HG02798 (cell line): Measurements from ENCODE around the gene IER5L.

Experiments
- ATAC-seq: cut with Tn5 transposase; IDR thresholded peaks from one replicate; pipeline ENCODE4 v1.9.1; 2021; ENCODE audit warnings: mild to moderate bottlenecking; ENCODE audit not compliant: unreplicated experiment, poor library complexity

The IER5L gene

DNA sequence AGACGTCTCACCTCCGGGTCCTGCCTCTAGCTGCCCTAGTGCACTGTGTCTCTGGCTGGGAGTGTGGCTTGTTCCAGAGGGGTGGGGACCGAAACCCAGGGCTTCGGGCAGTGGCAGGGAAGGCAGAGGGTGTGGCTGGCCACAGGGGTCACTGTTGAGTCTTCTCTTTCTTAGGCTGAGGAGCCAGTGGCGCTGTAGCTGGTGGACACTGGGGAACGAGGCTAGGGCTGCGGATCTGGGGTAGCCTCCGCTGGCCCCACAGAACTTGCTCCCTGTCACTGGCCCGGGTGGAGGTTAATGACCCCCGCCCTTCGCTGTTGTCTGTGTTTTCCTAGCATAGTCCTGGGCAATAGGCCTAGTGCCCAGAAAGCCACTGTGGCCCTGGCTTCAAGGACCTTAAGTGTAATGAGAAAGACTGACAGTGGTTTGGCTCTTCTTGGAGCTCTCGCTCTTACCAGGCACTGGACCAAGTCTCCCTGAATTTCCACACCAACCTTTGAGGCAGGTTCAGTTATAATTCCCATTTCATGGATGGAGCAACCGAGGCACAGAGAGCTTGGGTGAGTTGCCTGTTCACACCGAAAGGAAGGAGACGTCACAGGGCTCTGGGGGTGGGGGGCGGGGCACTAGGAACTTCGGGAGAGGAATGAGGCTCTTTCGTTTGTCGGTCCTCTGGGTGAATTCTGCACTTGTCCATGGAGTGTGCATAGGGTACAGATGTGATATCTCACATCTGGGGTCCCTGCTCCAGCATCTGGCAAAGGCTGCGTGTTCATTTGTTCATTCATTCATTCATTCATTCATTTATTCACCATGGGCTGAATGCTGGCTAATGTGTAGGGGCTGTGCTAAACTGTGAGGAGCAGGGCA is 4.8 kb upstream of the IER5L start:
- no peak for ATAC-seq

DNA sequence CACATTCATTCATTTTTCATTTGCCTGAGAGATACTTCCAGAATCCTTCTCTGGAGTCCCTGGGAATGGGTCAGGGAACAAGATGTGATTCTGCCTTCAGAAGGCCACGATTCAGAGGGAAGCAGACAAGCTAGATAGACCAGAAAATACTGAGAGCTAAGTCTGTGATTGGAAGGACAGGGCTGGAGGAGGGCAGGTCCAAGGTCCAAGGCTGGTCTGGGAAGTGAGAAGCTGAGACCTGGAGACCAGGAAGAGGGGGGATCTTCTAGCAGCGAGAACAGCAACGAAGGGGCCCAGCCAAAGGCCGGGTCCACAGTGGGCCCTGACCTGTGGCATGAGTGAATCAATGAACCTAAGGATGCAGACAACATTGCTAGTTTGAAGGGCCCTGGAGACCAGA is 4.1 kb upstream of the IER5L start:
- no peak for ATAC-seq

DNA sequence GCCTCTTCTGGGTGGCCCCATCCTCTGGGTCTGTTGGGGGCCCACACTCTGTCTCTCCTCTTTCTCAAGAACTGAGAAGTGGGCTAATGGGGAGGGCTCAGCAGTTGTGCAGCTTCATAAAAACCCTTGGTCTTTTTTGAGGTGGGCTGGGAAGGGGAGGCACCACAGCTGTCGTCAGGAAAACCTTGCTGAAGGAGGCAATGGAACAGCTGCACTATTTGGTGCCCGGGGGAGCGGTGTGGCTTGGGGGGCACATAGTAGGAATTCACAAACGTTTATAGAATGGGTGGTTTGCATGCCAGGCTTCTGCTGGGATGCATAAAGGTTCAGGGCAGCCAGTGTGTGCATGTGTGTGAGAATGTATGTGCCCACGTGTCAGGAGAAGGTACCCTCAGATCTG is 3.2 kb upstream of the IER5L start:
- ATAC-seq = no peak

DNA sequence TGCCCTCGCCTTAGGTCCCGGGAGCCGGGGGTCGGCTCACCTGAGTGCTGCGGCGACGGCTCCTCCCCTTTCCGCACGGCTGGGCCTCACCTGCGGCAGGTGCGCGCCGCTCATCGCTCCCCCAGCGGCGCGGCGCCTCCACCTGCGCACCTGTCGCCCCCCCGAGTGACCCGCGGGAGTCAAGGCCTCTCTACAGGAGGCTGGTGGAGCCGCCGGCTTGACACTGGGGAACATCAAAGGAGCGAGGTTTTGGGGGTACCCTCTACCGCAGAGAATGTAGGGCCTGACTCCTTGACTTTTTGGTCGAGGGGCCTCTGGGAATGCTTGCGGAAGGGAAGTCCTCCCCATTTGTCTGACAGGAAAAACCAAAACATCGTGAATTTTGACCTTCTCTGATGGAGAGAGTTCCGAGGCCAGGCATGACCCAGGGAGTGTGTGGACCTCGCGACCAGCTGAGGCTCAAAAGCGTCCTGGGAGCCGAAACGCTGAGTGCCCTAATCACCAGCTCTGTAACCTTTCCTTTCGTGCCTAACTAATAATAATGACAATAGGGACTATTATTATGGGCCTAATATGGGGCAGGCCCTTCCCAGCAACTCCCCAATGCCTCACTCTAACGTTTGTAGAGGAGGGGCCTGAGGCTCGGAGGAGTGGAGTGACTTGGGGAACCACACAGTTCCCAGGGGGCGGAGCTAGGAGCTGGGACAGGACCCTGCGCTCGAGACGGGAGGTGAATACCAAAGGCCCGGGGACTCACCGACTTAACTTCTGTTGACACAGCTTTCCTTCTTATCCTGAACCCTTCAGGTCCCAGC is 714 bp upstream of the IER5L start:
- ATAC-seq = no peak

DNA sequence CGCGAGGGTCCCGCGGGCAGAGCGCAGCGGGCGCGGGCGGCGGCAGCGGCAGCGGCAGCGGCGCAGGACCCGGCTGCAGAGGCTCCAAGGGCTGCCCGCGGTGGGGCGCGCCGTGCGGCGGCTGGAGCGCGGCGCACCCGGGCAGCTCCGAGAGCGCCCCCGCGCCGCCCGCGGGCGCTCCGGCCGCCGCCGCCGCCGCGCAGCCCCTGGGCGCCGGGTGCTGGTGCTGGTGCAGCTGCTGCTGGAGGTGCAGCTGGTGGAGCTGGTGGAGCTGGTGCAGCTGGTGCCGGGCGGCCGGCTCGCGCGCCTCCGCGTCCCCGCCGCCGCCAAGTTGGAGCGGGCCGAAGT is 644 bp downstream of the IER5L start:
- ATAC-seq = peak; percentile 19

DNA sequence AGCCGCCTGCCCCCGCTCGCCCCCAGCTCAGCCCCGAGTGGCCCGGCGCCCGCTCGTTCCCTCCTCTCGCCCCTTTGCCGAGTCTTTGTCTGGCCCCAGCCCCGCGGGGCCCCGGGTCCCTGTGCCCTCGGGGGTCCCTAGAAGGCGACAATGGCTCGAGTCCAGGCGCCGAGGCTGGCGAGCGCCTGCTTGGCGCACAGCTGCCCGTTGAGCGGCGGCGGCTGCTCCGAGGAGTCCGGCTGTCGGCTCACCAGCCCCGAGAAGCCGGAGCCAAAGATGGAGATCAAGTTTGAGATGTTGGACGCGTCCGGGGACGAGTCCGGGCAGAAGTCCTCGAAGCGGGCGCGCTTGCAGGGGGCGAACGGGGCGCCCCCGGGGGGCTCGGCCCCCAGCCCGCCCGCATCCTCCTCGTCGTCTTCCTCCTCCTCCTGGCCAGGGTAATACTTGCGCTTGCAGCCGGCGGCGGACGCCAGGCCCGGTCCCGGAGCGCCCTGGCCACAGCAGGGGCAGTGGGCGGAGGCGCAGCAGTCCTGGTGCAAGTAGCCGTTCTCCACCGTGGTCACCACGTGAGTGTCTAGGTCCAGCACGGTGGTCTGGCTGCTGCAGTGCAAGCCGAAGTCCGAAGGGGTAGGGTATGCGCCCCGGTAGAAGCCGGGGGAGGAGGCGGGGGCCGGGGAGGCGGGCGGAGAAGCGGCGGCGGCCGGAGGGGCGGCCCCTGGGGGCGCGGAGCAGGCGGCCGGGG is 1.2 kb downstream of the IER5L start:
- no peak for ATAC-seq

DNA sequence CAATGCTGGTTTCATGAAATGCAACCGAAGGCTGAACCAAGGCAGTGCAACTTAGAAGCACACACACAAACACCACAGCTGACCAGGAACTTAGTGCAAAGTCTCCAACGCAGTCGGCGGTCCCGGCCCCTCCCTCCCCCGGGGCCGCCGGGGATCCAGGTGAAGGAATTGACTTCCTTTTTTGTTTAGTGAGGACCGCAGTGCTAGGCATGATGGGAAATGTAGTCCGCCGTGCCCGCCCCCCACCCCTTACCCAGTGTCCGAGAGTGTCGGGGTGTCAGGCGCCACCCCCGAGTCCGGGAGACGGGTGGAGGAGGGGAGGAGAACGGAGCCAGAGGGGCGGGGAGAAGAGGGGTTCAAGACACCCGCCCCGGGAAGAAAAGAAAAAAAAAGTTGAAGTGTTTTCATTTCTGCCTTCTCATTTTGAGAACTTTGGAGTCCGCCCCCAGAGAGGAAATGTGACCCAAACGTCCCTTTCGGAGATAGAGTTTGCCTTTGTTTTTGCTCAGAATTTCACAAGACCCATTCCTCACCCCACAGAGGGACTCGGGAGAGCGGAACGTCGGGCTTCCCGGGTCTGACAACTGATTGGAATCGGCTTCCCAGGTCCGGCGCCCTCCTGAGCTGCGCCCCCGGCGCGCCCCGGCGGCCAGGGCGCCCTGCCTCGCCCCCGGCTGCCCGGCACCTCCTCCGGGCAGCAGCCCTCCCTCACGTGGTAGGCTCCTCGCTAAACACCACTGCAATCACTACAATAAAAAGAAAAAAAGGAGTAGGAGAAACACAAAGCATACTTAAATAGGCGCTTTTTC is 2.0 kb downstream of the IER5L start:
- no peak for ATAC-seq

DNA sequence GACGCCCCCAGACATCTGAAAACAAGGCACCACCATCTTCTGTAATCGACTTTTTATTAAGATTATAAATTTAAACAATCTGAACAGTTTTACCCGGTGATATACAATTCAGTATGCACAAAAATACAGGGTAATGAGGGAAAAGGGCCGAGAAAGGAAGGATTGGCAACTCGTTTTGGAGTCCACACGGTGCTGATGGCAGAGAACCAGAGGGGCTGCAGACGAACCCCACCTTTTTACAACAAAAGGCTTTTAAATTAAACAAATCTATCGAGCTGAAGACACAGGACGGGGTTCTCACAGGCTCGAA is 2.6 kb downstream of the IER5L start:
- ATAC-seq = no peak

DNA sequence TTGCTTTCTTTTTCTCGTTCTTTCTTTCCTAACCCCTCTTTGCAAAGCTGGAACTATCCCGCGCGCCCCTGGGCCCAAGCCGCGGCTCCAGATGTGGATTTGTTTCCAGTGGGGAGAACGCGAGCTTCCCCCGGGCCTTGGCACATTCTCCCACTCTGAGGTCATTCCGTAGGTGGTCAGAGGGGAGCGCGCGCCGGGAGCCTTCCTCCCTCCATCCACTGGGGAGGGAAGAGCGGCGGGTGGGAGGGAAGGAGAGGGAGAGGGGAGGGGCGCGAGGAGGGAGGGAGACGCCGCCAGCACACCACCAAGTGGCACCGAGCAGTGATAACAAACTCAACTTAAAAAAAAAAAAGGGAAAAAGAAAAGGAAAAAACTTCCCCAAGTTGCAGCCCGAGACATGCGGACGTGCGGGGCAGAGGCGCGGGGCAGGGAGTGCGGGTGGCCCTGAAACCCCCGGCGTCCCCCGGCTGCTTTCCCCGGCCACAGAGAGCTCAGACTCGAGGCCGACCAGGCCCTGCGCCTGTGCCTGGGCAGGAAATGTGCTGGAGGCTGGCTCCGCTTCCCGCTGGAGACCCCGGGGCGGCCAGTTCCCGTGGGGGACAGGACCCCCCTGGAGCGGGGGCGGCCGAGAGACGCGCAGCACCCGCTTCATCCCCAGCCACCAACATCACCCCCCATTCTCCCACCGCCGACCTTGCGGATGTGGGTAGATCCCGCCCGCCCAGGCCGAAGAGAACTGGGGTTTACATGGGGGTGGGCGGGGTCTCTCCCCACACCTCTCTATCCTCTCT is 3.1 kb downstream of the IER5L start:
- ATAC-seq = no peak

DNA sequence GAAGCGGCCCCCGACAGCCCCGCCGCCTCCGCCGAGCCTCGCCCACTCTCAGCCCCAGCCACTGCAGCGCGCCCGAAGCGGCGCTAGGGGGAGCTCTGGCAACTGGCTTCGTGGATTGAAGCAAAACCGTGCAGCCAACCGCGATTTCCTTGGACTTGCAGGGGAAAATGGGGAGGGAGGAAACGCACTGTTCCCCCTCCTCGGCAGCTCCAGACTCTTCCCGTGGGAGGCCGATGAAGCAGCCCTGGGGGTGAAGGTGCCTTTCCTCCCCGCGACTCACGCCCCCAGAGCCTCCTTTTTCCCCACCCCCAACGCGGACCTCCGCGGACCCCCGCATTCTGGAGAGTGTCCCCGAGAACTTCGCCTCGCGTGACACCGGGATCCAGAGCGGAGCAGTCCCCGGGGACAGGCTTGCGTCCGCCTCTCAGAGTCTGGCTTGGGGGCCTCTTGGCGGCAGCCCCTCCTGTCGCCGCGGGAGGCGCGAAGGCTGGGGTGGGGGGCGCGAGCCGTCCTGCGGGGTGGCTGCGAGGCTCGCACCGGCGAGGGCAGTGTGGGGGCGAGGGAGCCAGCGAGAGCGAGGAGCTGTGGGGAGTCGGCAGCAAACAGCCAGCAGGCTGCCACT is 3.8 kb downstream of the IER5L start:
- ATAC-seq = no peak

DNA sequence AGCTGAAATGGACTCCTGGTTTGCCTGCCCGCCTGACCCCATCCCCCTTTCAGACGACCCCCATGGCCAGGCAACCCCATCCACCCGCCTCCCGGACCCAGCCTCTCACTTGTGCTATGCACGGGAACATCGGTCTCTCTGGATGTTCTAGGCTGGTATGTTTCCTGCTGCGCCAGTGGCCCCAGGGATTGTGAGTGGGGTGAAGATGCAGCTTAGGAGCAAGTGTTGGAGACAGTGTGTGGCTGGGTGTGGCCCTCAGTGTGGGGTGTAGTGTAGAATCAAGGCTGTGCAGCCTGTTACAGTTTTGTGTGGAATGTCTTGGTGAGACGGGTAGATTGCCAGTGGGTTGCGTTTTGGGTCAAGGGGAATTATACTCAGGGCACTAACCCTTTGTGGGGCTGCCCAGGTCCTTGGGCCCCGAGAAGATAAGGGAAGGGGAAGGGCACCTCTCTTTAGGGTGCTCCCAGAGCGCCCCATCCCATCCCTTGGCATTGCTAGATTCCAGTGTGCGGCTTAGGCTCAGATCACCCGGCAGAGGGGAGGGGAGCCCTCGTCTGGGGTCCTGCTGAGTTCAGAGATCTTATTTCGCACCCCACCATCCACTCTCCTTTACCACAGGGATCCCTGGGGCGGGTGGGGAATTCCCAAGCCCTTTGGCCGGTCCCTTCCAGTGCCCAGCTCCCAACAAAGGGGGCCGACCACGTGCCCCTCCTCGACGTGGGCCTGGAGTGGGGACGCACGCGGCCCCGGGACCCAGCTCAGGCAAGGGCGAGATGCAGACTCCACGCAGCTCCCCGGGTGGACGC is 4.6 kb downstream of the IER5L start:
- ATAC-seq = no peak

DNA sequence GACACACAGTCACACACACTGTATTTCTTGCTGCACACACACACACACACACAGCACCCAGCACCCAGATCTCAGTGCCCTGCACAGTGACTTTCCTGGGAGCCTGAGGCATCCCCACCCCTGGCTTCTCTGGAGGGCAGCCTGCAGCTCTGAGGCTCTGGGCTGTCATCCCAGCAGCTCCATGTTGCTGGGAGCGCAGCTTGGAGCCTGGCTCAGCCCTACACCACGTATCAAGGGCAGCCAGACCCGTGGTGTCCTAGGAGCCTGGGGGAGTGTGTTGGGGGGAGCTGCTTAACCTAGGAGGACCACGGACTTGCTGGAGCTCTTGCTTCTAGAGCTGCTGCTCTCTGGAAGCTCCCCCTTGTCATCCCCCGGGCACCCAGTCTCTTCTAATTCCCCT is 5.2 kb downstream of the IER5L start:
- no peak for ATAC-seq

DNA sequence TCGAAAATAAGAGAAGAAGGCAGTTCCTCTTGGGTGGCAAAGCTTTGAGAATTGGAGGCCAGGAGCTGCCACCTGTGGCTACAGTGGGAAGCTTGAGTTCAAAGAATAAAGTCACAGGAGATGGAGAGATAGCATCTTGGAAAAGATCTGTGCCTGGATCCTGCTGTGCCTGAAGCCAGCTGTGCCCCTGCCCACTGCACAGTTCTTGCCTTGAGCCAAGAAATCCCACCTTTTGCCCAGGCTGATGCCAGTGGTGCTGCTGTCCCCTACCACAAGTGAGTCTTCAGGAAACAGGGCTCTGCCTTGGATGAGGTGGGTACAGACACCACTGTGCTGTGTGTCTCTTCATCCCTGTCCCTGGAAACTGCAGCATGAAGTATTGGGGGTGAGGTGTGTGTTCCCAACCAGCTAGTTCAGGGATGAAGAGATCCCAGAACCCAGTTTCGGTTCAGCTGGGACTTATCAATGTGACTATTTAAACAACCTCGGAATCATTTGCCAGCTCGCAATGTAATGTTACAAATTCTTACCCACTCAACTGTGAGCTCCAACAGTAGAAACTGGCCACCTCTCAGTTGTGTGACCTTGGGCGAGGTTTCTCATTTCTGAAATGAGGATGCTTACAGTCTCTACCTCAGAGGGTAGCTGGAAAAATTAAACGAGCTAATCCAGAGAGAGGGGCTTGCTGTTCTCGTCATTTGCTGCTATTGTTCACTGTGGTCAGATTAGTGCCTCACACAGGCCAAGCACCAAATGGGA is 5.9 kb downstream of the IER5L start:
- ATAC-seq = no peak

DNA sequence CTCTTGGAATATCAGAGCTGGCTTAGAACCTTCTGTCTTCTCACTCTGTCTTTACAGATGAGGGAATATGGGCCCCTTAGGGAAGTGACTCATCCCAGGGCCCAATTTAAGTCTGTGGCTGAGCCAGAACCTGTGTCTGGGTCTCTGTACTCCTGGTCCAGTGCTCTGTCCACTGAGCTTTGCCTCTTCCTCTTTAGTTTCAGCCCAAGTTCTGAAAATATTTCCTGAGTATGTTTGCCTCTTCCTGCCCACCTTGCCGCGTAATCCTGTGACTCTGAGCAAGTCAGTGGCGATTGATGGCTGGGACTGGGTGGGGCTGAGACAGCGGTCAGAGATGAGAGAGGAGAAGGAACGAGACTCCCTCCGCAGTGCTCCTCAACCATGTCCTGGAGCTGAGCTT is 7.8 kb downstream of the IER5L start:
- no peak for ATAC-seq

DNA sequence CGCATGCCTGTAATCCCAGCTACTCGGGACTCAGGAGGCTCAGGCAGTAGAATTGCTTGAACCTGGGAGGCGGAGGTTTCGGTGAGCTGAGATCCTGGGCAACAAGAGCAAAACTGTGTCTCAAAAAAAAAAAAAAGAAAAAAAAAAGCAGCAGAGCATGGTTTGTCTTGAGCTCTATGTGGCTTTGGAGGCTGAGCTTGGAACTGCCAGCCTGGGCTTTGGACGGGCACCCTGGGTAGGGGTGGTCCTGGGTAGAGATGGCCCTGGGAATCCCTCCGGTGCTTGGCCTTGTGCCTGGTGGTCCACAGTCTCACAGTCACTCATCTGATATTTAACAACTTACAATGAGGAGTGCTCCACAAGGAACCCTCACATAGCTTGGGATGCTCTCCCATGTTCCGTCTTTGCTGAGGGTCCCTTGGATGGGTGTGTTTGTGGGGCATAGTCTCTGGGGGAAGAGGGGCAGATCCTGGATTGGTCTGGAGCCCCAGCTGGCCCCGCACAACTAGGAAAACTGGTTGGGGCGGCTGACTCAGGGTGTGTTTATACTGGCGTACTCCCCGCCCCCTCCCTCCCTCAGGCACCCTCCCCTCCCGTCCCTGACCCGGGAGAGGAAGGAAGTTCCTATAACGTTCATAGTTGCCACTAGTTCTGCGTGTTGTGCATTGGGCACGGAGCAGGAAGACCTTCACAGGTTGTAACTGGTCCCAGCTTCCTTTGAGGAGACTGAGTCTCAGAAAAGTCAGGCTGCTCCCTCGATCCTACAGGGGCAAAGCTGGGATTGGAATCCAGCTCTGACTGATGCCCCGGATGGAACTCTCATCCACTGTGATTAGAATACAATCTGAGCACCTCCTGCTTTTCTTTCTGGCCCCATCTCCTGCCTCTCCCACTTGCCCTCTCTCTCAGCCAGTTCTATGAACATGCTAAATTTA is 11.2 kb downstream of the IER5L start:
- no peak for ATAC-seq

DNA sequence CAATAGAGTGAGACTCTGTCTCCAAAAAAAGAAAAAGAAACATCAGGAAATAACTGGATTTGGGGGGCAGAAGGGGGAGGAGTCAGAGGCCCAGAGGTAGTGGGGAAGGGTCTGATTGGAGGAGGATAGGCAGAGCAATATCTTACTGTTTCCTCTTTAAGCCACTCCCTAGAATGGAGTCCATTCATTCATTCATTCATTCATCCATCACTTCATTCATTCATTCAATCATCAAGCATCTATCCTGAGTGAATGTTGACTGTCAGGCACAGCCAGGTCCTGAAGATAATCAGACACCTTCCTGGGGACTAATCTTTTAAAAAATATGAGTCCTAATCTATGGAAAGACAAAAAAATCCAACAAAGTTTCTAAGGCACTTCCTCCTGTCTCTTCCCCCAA is 12.9 kb downstream of the IER5L start:
- ATAC-seq = no peak
